HG03565 (cell line): ENCODE measurements around the gene RBBP8NL.

Experiments
- ATAC-seq: cut with Tn5 transposase; IDR thresholded peaks from one replicate; pipeline ENCODE4 v1.9.1; 2021; ENCODE audit warnings: mild to moderate bottlenecking, moderate library complexity; ENCODE audit not compliant: unreplicated experiment

Gene RBBP8NL

GRCh38 chr20:62423326-62423706 lies 4.0 kb downstream of the RBBP8NL start:
- no peak for ATAC-seq

- ATAC-seq: no peak
These were observed 4.6 kb downstream of the RBBP8NL start for GRCh38 chr20:62422636-62423325.

- ATAC-seq: no peak
These were observed 5.7 kb downstream of the RBBP8NL start for GRCh38 chr20:62421716-62421990.

GRCh38 chr20:62420846-62421715 lies 6.3 kb downstream of the RBBP8NL start:
- no peak for ATAC-seq

- no peak for ATAC-seq
These were observed 7.6 kb downstream of the RBBP8NL start for GRCh38 chr20:62419759-62420158.

GRCh38 chr20:62418709-62419487 lies 8.4 kb downstream of the RBBP8NL start:
- ATAC-seq: no peak

- ATAC-seq: no peak
These were observed 9.2 kb downstream of the RBBP8NL start for GRCh38 chr20:62417981-62418708.

- ATAC-seq: no peak
These were observed 10.4 kb downstream of the RBBP8NL start for GRCh38 chr20:62416651-62417637.

- no peak for ATAC-seq
These were observed 11.8 kb downstream of the RBBP8NL start for GRCh38 chr20:62415354-62416111.

- no peak for ATAC-seq
These were observed 13.3 kb downstream of the RBBP8NL start for GRCh38 chr20:62413896-62414481.

GRCh38 chr20:62413025-62413570 lies 14.2 kb downstream of the RBBP8NL start:
- no peak for ATAC-seq

- no peak for ATAC-seq
These were observed 14.9 kb downstream of the RBBP8NL start for GRCh38 chr20:62412194-62413024.

GRCh38 chr20:62411479-62412193 lies 15.7 kb downstream of the RBBP8NL start:
- no peak for ATAC-seq

GRCh38 chr20:62410746-62411478 lies 16.4 kb downstream of the RBBP8NL start:
- no peak for ATAC-seq

GRCh38 chr20:62409931-62410745 lies 17.2 kb downstream of the RBBP8NL start:
- ATAC-seq: no peak
